OCI-LY1 (cell line): Measurements from ENCODE around the gene TTC23L.

Experiments
- EZH2 ChIP-seq: fragments of 200-600 bp; sonication (generic), shearing (Covaris generic); IDR thresholded peaks from 2 replicates; pipeline ENCODE4 v1.8.0; 2017; ENCODE audit warnings: borderline replicate concordance, mixed run types, mild to moderate bottlenecking, antibody characterized with exemption, low read length, moderate library complexity, mixed read lengths
- TF ChIP-seq, protein P1 (sequence below): fragments of 200-600 bp; sonication (generic), shearing (Covaris generic); IDR thresholded peaks from 2 replicates; pipeline ENCODE4 v1.5.1; 2017; ENCODE audit warnings: mild to moderate bottlenecking, antibody characterized with exemption, low read length, moderate library complexity, mixed read lengths

DNA sequence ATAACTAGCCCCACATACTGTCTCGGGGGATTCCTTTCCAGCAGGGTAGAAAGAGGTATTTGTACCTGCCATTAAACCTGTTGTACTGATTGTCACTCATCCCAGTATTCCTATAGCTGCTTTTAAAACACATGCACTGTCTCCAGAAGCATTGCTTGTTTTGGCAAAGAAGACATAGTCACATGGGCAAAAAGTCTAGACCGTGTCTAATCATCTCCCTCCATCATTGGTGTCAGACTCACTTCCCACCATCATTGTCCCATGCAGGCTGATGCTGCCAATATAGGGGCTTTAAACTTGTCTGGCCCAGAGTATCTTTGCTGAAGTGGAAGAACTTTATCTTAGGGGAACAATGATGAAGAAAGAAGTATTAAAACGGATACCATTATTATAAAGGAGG, 103.0 kb downstream of the TTC23L start:
- TF ChIP-seq, protein P1, sequence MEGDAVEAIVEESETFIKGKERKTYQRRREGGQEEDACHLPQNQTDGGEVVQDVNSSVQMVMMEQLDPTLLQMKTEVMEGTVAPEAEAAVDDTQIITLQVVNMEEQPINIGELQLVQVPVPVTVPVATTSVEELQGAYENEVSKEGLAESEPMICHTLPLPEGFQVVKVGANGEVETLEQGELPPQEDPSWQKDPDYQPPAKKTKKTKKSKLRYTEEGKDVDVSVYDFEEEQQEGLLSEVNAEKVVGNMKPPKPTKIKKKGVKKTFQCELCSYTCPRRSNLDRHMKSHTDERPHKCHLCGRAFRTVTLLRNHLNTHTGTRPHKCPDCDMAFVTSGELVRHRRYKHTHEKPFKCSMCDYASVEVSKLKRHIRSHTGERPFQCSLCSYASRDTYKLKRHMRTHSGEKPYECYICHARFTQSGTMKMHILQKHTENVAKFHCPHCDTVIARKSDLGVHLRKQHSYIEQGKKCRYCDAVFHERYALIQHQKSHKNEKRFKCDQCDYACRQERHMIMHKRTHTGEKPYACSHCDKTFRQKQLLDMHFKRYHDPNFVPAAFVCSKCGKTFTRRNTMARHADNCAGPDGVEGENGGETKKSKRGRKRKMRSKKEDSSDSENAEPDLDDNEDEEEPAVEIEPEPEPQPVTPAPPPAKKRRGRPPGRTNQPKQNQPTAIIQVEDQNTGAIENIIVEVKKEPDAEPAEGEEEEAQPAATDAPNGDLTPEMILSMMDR: no peak
- TF ChIP-seq EZH2: no peak
